IPS-18c (cell line): ENCODE results near the gene SYNGR1.

Source experiments
- H3K4me3 ChIP-seq: 2 replicates; pipeline ENCODE4 v1.7.0; 2013; ENCODE audit warnings: low read depth, mild to moderate bottlenecking, low read length, moderate library complexity; ENCODE audit not compliant: insufficient read depth
- H3K9me3 ChIP-seq: one replicate; pipeline ENCODE4 v1.6.1; 2013; ENCODE audit warnings: mild to moderate bottlenecking, low read length, moderate library complexity; ENCODE audit not compliant: control insufficient read depth, insufficient read depth

SYNGR1 gene

DNA sequence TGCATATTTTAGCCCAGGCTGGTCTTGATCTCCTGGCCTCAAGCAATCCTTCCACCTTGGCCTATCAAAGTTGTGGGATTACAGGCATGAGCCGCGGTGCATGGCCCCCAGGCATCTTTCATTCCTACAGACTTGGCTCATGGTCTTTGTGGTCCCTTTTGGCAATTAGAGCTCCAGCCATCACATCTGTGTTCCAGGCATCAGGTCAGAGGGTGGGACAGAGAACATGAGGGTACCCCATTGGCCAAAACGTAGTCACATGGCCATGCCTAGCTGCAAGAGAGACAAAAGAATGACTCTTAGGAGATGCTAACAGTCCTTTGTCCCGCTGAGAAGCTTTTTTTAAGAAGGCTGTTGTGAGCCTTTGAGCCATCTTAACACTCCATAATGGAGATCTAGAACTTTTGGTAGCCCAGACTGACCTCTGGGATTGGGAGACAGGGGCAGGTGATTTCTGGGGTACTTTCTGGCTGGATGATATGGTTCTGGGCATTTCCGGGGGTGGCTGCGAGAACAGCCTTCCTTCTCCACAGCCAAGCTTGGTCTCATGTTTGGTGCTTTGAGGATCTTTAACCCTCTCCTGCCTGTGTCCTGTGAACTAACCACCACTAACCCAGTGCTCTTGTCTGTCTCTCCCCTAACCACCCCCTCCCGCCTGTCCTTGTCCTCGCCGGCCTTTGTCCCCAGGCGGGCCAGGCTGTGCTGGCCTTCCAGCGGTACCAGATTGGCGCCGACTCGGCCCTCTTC, 31.4 kb downstream of the SYNGR1 start:
- H3K9me3 ChIP-seq, result no peaks in the 10 kb centered on the region
- no peak overlapping the region for H3K4me3 ChIP-seq

DNA sequence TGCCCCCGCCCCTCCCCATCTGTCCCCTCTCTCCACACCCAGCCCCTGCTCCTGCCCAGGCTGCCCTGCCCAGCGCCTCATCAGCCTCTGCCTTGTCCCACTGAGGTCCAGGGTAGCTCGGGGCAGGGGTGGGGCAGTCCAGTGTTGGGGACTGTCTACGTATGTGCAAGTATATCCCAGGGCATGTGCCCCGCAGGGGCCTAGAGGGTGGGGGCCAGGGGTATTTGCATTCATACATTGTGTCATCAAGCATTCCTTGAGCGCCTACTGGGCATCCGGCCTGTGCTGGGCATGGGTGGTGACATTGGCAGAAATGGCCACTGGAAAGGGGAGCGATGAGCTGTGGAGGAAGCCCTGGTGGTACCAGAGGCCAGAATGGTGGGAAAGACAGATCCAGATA, 32.1 kb downstream of the SYNGR1 start:
- Histone ChIP-seq H3K9me3 (no peaks in the 10 kb centered on the region), H3K4me3 (no peak overlapping the region)

DNA sequence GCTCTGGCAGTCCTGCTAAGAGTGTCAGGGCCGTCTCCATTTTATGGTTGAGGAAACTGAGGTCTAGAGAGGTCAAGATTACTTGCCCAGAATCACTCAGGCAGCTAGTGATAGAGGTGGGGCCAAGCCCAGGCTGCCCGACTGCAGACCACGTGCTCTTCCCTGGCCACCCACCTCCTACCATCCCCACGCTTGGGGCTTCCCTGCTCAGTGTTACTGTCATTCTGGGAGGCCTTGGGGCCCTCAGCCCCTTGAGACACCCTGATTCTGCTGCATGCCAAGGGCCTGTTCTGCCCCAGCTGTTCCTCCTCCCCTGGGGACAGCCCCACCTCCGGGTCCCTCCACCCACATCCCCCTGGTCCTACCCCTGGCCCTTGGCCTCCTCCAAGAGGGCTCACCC, 32.6 kb downstream of the SYNGR1 start:
- Histone ChIP-seq H3K9me3 (no peaks in the 10 kb centered on the region), H3K4me3 (no peak overlapping the region)

DNA sequence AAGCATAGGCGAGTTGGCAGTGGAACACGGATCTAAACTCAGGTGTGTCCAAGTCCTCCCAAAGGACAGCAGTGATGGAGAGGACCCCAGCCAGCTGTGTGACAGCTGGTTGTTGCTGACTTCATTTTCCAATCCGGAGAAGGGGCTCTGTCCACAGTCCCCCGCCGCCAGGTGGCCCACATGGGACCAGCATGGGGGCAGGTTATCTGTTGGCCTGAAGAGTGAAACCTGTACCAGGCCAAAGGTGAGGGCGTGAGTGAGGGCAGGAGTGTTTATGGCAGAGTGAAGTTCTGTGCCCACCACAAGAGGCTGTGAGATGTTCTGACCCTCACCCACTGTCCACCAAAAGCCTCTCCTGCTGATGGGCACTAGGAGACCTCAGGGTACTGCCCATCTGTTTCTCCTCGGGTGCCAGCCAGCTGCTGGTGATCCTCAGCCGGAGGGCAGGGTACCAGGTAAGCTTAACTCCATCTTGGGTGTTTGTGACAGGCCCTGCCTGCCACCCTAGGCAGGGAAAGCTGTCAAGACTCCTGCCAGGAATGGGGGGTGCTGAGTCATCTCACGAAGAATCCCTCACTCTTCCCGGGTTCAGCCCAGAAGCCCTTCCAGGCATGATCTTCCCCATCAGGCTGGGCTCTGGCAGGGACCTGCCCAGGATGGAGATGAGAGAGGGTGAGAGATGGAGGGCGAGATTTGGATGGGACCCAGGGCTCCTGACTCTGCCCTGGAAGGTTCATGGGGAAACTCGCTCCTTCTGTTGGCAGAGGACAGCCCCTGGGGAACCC, 34.2 kb downstream of the SYNGR1 start:
- no peaks in the 10 kb centered on the region for H3K9me3 ChIP-seq
- H3K4me3 ChIP-seq, result no peak overlapping the region

DNA sequence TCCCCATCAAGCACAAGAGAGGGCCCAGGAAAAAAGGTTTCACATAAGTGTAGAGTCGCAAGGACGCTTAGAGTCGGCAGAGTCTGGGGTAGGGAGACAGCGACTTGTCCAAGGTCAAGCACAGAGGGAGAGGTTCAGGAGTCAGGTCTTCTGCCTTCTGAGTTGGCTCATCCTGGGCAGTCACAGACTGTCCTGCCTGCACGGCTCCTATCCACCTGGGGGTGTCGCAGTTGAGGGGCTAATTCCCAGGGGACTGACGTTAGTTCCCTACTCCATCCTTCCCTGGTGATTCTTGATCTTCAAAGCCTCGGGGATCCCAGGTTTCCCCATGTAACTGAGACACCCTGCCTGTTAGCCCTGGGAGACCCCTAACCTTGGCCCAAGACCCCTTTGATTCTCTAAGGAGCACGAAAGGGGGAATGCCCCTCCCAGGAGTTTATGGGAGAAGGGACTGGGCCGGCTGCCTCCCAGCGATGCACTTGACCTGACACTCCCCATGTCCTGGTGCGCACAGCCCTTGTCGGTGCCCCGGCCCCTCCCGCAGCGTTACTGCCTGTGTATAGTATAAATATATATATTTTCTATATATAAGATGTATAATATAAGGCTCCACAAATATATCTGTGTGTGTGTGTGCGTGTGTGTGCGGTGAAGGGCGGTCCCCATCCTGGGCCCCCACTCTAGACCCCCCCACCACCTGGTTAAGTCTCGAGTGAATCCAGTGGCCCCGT, 35.1 kb downstream of the SYNGR1 start:
- no peak overlapping the region for H3K4me3 ChIP-seq
- no peaks in the 10 kb centered on the region for H3K9me3 ChIP-seq

DNA sequence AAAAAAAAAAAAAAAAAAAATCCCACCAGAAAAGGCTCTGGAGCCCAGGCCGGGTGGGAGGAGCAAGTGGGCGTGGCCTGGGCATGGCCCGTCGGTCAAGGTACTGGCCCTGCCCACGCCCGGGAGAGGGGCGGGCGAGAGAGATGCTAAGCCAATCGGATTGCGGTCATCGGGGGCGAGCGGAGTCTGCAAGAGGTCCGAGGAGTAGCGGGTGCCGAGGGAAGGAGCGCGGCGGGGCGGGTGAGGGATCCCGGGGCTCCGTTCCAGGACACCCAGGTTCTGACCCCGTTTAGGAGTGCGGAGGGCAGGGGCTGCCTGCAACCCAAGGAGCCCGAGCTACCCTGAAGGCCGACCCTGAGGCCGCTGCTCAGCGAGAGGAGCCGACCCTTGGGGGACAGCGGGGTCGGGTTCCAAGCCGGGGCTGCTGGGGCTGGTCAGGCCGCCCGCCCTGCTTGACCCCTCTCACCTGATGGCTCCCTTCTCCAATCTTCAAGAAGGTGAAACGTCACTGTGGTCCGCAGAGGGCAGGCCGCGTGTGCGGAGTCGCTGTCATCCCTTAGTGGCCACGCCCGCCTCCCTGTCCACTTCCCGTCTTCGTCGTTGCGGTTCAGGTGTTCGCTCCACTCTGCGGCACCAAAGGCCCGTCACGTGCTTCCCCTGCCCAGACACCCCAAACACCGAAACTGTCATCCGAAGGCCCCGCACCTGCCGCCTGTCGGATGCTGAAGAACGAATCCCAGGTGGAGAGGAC, 38.6 kb downstream of the SYNGR1 start:
- H3K4me3 ChIP-seq, result peak overlapping the region; percentile 73
- no peaks in the 10 kb centered on the region for H3K9me3 ChIP-seq

DNA sequence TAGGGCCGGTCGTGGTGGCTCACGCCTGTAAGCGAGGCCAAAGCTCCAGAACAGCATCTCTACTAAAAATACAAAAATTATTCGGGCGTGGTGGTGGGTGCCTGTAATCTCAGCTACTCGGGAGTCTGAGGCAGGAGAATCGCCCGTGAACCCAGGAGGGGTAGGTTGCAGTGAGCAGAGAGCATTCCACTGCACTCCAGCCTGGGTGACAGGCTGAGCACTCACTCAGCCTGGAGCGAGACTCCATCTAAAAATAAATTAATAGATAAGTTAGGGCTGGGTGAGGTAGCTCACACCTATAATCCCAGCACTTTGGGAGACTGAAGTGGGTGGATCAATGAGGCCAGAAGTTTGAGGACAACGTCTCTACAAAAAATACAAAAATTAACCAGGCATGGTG, 39.6 kb downstream of the SYNGR1 start:
- Histone ChIP-seq H3K4me3 (no peak overlapping the region), H3K9me3 (no peaks in the 10 kb centered on the region)

DNA sequence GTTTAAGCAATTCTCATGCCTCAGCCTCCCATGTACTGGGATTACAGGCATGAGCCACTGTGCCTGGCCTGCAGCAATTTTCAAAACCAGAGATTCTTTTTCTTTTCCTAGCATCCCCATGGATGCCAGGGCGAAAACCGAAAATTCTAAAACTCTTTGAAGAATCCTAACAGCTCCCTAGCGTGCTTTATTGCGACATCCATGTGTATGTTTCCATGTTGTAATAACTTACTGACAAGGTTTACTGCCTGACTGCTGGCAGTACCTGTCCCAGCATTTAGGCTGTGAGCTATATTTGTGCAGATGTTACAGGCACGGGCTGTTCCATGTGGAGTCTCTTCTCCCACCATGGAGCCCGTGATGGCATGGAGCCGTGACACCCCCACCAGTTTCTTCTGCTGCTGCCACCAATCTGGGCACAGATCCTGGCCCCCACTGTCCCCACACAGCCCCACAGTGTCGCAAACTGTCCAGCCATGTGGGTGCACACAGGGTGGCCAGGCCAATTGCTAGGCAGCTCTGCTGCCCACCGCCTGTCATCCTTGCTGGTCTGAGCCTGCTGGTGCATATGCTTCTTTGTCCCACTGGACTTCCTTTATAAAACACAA, 42.7 kb downstream of the SYNGR1 start:
- Histone ChIP-seq H3K4me3 (no peak overlapping the region), H3K9me3 (no peaks in the 10 kb centered on the region)

DNA sequence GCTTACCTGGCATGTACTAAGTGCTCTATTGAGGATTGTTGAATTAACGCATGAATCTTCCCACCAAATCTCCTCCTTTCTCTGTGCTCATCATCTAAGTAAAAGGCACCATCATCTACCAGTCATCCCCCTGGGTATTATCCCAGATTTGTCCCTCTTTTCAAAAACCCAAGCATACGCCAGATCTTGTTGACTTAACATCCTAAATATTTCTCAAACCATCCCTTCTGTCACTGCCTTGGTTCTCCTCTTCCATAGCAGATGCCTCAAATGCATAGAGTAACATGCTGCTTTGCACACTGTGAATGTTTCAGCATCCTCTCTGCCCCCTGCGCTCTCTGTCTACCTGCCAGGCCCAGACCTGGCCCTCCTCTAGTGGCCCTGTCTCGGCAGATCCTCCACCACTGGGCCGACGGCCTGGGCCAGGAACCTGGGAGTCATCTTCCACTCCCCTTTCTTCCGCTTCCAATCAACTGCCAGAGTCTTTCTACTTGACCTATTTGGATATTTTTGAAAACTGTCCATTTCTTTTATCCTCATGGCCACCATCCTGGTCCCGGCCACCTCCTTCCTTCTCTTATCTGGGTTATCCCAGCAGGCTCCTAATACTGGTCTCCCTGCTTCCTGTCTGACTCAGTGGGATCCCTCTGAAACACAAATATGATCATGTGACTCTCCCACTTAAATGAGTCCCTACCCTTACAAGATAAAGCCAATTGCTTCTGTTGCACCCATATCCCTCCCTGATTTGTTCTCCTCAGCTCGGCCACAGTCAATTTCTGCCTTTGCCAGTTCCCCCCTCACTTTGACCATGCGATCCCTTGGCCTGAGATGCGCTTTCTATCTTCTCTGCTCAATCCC, 46.4 kb downstream of the SYNGR1 start:
- Histone ChIP-seq H3K9me3 (no peaks in the 10 kb centered on the region), H3K4me3 (no peak overlapping the region)

DNA sequence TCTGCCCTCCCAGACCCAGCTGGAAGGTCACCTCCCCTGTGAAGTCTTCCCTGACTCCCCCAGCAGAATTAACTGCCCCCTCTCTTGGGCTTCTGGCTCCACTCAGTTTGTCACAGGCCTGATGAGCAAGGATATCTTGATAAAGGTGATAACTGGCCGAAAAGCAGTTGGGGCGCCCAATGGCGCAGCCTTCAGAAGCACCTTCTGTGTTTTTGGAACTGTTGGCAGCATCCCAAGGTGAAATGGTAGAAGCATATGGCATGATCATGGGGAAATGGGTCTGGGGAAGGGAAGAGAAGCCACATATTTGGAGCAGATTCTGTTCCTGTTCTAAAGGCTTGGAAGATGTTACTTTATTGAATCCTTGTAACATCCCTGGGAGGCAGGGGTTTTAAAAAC, 47.0 kb downstream of the SYNGR1 start:
- Histone ChIP-seq H3K9me3 (no peaks in the 10 kb centered on the region), H3K4me3 (no peak overlapping the region)

DNA sequence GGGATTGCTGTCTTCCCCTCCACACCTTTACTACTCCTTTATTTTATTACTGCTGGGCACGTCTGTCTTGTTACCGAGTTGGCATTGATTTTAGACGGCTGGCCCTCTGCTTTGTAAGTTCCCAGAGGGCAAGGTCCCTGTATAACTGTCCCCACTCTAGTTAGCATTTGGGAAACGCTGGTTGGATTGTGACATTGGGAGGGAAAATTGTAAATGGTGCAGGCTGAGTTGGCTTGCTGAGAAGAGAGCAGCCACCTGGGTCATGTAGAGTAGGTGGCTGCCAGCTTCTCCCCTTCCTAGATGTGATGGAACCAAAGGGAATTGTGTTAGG, 51.5 kb downstream of the SYNGR1 start:
- Histone ChIP-seq H3K9me3 (no peaks in the 10 kb centered on the region), H3K4me3 (no peak overlapping the region)

DNA sequence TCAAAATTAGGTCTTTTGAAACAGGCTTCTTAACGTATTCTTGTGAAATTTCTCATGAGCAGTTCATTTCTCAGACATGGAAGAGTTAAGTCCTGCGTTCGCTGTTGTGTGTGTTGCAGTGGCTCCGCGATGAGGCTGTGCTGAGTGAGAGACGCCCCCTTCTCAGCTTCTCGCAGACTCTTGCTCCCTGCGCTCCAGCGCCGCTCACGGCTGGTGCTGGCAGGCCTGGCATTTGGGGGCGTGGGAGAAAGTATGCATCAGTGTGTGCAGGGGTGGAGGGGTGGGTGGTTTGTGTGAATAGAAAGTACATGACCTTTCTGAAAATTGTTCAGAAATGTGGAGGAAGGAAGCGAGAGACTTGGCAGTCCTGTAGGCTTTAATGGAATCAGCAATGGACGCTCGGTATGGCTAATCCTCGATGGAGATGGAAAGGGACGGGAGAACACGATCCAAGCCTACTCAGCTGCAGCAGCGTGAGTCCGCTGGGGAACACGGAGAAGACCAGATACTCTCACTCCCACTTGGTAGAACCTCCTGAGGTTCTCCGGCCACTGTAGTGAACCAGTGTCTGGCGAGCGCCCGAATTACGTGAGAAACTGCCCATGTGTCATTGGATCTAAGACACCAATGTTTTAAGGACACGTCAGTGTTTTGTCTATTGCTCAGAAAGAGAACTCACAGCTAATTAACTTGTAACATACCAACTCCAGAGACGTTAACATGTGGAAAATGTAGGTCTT, 55.7 kb downstream of the SYNGR1 start:
- H3K4me3 ChIP-seq, result no peak overlapping the region
- no peaks in the 10 kb centered on the region for H3K9me3 ChIP-seq

DNA sequence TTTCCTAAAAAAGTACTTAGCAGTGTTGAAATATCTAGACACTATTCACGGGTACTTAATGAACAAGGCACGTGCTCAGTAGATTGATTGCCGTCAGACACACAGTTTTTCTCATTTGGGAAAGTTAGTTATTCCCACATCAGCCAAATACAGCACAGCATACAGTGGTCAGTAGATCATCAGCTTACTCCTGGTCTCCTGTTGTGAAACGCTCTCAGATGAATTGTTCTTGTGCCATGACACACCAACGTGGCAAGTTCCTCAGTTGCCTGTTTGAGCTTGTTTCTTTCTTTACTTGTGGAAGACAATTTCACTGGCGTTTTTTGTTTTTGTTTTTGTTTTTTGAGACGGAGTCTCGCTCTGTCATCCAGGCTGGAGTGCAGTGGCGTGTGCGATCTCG, 58.4 kb downstream of the SYNGR1 start:
- Histone ChIP-seq H3K9me3 (no peaks in the 10 kb centered on the region), H3K4me3 (no peak overlapping the region)

DNA sequence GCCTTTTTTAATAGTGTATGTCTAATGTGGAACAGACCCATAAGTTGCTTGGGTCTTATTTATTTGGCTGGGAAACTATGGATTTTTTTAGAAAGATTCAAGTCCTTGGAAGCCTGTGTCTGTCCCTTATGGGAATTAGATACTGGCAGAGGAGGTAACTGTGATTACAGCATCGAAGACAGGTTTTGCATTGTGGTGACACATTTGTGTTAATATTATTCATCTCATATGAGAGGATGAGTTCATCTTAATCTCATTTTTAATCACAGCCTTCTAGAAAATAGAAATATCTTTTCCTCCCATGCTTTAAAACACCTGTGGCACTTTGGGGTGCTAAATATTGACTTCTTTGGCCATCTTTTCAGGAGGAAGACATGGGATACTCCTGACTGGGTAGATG, 59.0 kb downstream of the SYNGR1 start:
- no peaks in the 10 kb centered on the region for H3K9me3 ChIP-seq
- H3K4me3 ChIP-seq, result no peak overlapping the region

DNA sequence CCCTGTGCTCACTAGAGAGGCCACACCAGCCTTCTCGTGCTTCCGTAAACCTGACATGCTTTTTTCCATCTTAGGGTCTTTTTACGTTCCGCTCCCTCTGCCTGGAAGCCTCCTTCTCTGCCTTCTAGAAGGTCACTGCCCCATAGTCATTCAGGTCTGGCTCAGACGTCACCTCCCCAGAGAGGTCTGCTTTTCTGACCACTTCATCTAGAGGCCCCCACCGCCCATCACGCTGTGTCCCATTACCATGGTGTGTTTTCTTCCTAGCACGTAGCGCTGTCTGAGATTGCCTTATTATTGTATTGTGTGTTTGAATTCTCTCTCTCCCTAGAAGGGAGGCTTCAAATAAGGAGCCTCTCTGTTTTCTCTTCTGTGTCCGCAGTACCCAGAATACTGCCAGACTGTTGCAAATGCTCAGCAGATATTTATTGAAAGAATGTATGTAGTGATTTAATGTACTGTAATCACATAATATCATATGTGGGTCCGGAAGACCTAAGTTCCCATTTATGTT, 59.8 kb downstream of the SYNGR1 start:
- H3K4me3 ChIP-seq, result no peak overlapping the region
- no peaks in the 10 kb centered on the region for H3K9me3 ChIP-seq

DNA sequence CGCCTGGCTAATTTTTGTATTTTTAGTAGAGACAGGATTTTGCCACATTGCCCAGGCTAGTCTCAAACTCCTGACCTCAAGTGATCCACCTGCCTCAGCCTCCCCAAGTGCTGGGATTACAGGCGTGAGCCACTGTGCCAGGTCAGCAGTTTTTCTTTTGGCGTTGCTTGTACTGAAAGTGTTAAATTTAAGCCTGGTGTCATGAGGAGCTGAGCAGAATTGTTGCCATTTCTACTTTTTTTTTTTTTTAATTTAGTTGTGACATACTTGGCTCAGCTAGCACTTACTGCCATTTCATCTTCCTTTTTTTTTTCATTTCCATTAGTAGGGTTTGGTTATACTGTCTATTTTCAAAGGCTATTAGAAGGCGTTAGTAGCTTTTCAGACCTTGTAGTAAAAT, 60.5 kb downstream of the SYNGR1 start:
- no peaks in the 10 kb centered on the region for H3K9me3 ChIP-seq
- H3K4me3 ChIP-seq, result no peak overlapping the region
